ENCODE data around the gene LRRK1. TPM values are rescaled to one million over a fixed set of nuclear protein-coding genes. Genes with fewer than 3 reads are reported as not detected.

Gene LRRK1
- total RNA-seq, 2 experiments from 2014 or later: 1.0 to 1.1 TPM

GRCh38 chr15:101104141-101104540, 185.0 kb downstream of the LRRK1 start:
- ChIA-PET POLR2A (no interaction called here), CTCF (interaction anchor here (0.8 kb wide), 1 partner anchor 96 kb away, joined by 3 read pairs; no protein-coding TSS in a partner anchor)
- H3K4me3 Mint-ChIP-seq: no peak overlapping the region
- no peak for DNase-seq
- no peak overlapping the region for H3K27ac Mint-ChIP-seq
- peaks cover 8% of the 10 kb centered on the region for H3K4me1 Mint-ChIP-seq
- peaks cover 2% of the 10 kb centered on the region for H3K27me3 Mint-ChIP-seq
- peaks cover 5% of the 10 kb centered on the region for H3K9me3 Mint-ChIP-seq
- H3K36me3 Mint-ChIP-seq (ENCODE audit: low read depth): no peaks in the 10 kb centered on the region

GRCh38 chr15:101105059-101105891, 186.1 kb downstream of the LRRK1 start:
- CTCF ChIA-PET: interaction anchor here (0.8 kb wide), 2 partner anchors 97 kb away, joined by 3 read pairs; no protein-coding TSS in a partner anchor
- Mint-ChIP-seq H3K27ac (no peak overlapping the region), H3K4me3 (no peak overlapping the region), H3K4me1 (peaks cover 2% of the 10 kb centered on the region), H3K9me3 (peaks cover 5% of the 10 kb centered on the region), H3K27me3 (peaks cover 2% of the 10 kb centered on the region), H3K36me3 (ENCODE audit: low read depth) (no peaks in the 10 kb centered on the region)
- DNase-seq: no peak
- POLR2A ChIA-PET: no interaction called here

GRCh38 chr15:101107101-101107500, 187.9 kb downstream of the LRRK1 start:
- DNase-seq: no peak
- Mint-ChIP-seq H3K27ac (no peak overlapping the region), H3K9me3 (peaks cover 2% of the 10 kb centered on the region), H3K27me3 (peaks cover 2% of the 10 kb centered on the region), H3K4me1 (peaks cover 2% of the 10 kb centered on the region), H3K4me3 (no peak overlapping the region), H3K36me3 (ENCODE audit: low read depth) (no peaks in the 10 kb centered on the region)
- POLR2A ChIA-PET: no interaction called here
- CTCF ChIA-PET: no interaction called here

- Mint-ChIP-seq H3K4me3 (no peak overlapping the region), H3K4me1 (peaks cover 2% of the 10 kb centered on the region), H3K36me3 (ENCODE audit: low read depth) (no peaks in the 10 kb centered on the region), H3K27ac (no peak overlapping the region), H3K9me3 (peaks cover 2% of the 10 kb centered on the region), H3K27me3 (peaks cover 2% of the 10 kb centered on the region)
- POLR2A ChIA-PET: no interaction called here
- CTCF ChIA-PET: no interaction called here
- no peak for DNase-seq
These were observed 188.7 kb downstream of the LRRK1 start for GRCh38 chr15:101107625-101108460.

GRCh38 chr15:101108461-101108775, 189.3 kb downstream of the LRRK1 start:
- H3K4me1 Mint-ChIP-seq: peaks cover under 1% of the 10 kb centered on the region
- H3K36me3 Mint-ChIP-seq (ENCODE audit: low read depth): no peaks in the 10 kb centered on the region
- no peak for DNase-seq
- CTCF ChIA-PET: no interaction called here
- H3K4me3 Mint-ChIP-seq: no peak overlapping the region
- peaks cover under 1% of the 10 kb centered on the region for H3K27me3 Mint-ChIP-seq
- POLR2A ChIA-PET: no interaction called here
- no peak overlapping the region for H3K27ac Mint-ChIP-seq
- H3K9me3 Mint-ChIP-seq: peaks cover under 1% of the 10 kb centered on the region

GRCh38 chr15:101108791-101109190, 189.6 kb downstream of the LRRK1 start:
- CTCF ChIA-PET: no interaction called here

GRCh38 chr15:101110681-101111569, 191.8 kb downstream of the LRRK1 start:
- ChIA-PET POLR2A (no interaction called here), CTCF (no interaction called here)
- no peaks in the 10 kb centered on the region for H3K36me3 Mint-ChIP-seq (ENCODE audit: low read depth)
- no peaks in the 10 kb centered on the region for H3K4me1 Mint-ChIP-seq
- no peaks in the 10 kb centered on the region for H3K9me3 Mint-ChIP-seq
- H3K27me3 Mint-ChIP-seq: no peaks in the 10 kb centered on the region
- no peak overlapping the region for H3K27ac Mint-ChIP-seq
- no peak for DNase-seq
- no peak overlapping the region for H3K4me3 Mint-ChIP-seq

More at GRCh38 chr15:101108791-101109190, 189.6 kb downstream of the LRRK1 start:
- no peak for DNase-seq
- H3K27ac Mint-ChIP-seq: no peak overlapping the region
- H3K9me3 Mint-ChIP-seq: no peaks in the 10 kb centered on the region
- no peaks in the 10 kb centered on the region for H3K27me3 Mint-ChIP-seq
- POLR2A ChIA-PET: no interaction called here
- no peaks in the 10 kb centered on the region for H3K4me1 Mint-ChIP-seq
- H3K4me3 Mint-ChIP-seq: no peak overlapping the region
- H3K36me3 Mint-ChIP-seq (ENCODE audit: low read depth): no peaks in the 10 kb centered on the region

GRCh38 chr15:101111570-101112262, 192.6 kb downstream of the LRRK1 start:
- H3K4me1 Mint-ChIP-seq: peaks cover 3% of the 10 kb centered on the region

GRCh38 chr15:101112336-101113113, 193.4 kb downstream of the LRRK1 start:
- DNase-seq: no peak
- peaks cover 3% of the 10 kb centered on the region for H3K4me1 Mint-ChIP-seq
- no peaks in the 10 kb centered on the region for H3K36me3 Mint-ChIP-seq (ENCODE audit: low read depth)
- no peaks in the 10 kb centered on the region for H3K27me3 Mint-ChIP-seq
- no peaks in the 10 kb centered on the region for H3K9me3 Mint-ChIP-seq
- POLR2A ChIA-PET: no interaction called here
- no peak overlapping the region for H3K27ac Mint-ChIP-seq
- CTCF ChIA-PET: interaction anchor here (0.8 kb wide), 1 partner anchor 23 kb away, joined by 3 read pairs; no protein-coding TSS in a partner anchor
- H3K4me3 Mint-ChIP-seq: no peak overlapping the region

More at GRCh38 chr15:101111570-101112262, 192.6 kb downstream of the LRRK1 start:
- no peaks in the 10 kb centered on the region for H3K36me3 Mint-ChIP-seq (ENCODE audit: low read depth)
- CTCF ChIA-PET: interaction anchor here (0.8 kb wide), 1 partner anchor 22 kb away, joined by 3 read pairs; no protein-coding TSS in a partner anchor
- H3K27ac Mint-ChIP-seq: no peak overlapping the region
- H3K9me3 Mint-ChIP-seq: no peaks in the 10 kb centered on the region
- H3K27me3 Mint-ChIP-seq: no peaks in the 10 kb centered on the region
- POLR2A ChIA-PET: no interaction called here
- no peak for DNase-seq
- H3K4me3 Mint-ChIP-seq: no peak overlapping the region

GRCh38 chr15:101113114-101114005, 194.2 kb downstream of the LRRK1 start:
- POLR2A ChIA-PET: no interaction called here
- CTCF ChIA-PET: no interaction called here
- Mint-ChIP-seq H3K4me1 (peaks cover 3% of the 10 kb centered on the region), H3K36me3 (ENCODE audit: low read depth) (no peaks in the 10 kb centered on the region), H3K27ac (no peak overlapping the region), H3K4me3 (no peak overlapping the region), H3K27me3 (no peaks in the 10 kb centered on the region), H3K9me3 (no peaks in the 10 kb centered on the region)
- DNase-seq: no peak

GRCh38 chr15:101114166-101114565, 195.0 kb downstream of the LRRK1 start:
- Mint-ChIP-seq H3K9me3 (no peaks in the 10 kb centered on the region), H3K36me3 (ENCODE audit: low read depth) (no peaks in the 10 kb centered on the region), H3K4me3 (no peak overlapping the region), H3K27me3 (no peaks in the 10 kb centered on the region), H3K27ac (no peak overlapping the region), H3K4me1 (peaks cover 3% of the 10 kb centered on the region)
- ChIA-PET POLR2A (no interaction called here), CTCF (no interaction called here)
- no peak for DNase-seq

Measured in activated CD4-positive, alpha-beta memory T cell treated with anti-CD3 and anti-CD28 coated beads, Interleukin-2, amount 10 ng/mL, durations not matched to agents 7 days and 5 days (primary cell).